Measurements from ENCODE around the gene PTPRB.
"Not testable (repeated sequence)": the region's sequence is repeated elsewhere in the genome, so short reads cannot be mapped to it uniquely, and the experiment has no call there.

PTPRB gene

GRCh38 chr12:70535896-70536374 is 101.3 kb downstream of the PTPRB start:
- no peak for DNase-seq

GRCh38 chr12:70534466-70534865 is 102.8 kb downstream of the PTPRB start:
- no peak for DNase-seq

- DNase-seq = no peak
Observed at GRCh38 chr12:70529647-70530046, 107.6 kb downstream of the PTPRB start.

- DNase-seq = no peak
Observed at GRCh38 chr12:70520847-70521246, 116.4 kb downstream of the PTPRB start.

- DNase-seq = no peak
Observed at GRCh38 chr12:70513426-70513825, 123.8 kb downstream of the PTPRB start.

GRCh38 chr12:70508178-70508577 is 129.1 kb downstream of the PTPRB start:
- DNase-seq = no peak

GRCh38 chr12:70507442-70507841 is 129.8 kb downstream of the PTPRB start:
- DNase-seq = no peak

- no peak for DNase-seq
Observed at GRCh38 chr12:70497508-70497907, 139.7 kb downstream of the PTPRB start.

- not testable (repeated sequence) for DNase-seq
Observed at GRCh38 chr12:70492904-70493303, 144.3 kb downstream of the PTPRB start.

GRCh38 chr12:70490928-70491327 is 146.3 kb downstream of the PTPRB start:
- DNase-seq = not testable (repeated sequence)

GRCh38 chr12:70487440-70487839 is 149.8 kb downstream of the PTPRB start:
- no peak for DNase-seq

GRCh38 chr12:70486588-70486987 is 150.6 kb downstream of the PTPRB start:
- DNase-seq = no peak

GRCh38 chr12:70485704-70486103 is 151.5 kb downstream of the PTPRB start:
- DNase-seq = no peak

- DNase-seq = no peak
Observed at GRCh38 chr12:70484464-70484863, 152.8 kb downstream of the PTPRB start.

- no peak for DNase-seq
Observed at GRCh38 chr12:70482764-70483163, 154.5 kb downstream of the PTPRB start.

GRCh38 chr12:70469221-70469820 is 167.9 kb downstream of the PTPRB start:
- DNase-seq = no peak

GRCh38 chr12:70468741-70469140 is 168.5 kb downstream of the PTPRB start:
- DNase-seq = no peak

- DNase-seq = no peak
Observed at GRCh38 chr12:70467918-70468733, 169.1 kb downstream of the PTPRB start.

- DNase-seq = no peak
Observed at GRCh38 chr12:70467476-70467875, 169.8 kb downstream of the PTPRB start.

GRCh38 chr12:70466753-70467152 is 170.5 kb downstream of the PTPRB start:
- no peak for DNase-seq
